K562 (cell line): Measurements from ENCODE around the gene IRF4. TPM values are rescaled to one million over a fixed set of nuclear protein-coding genes. Genes with fewer than 3 reads are reported as not detected.

Experiments used
- ATAC-seq: fragments of 200-7000 bp; cut with Tn5 transposase; 3 replicates; pipeline ENCODE4 v1.9.1; 2020; ENCODE audit warnings: moderate library complexity
- BruUV-seq: library from RNA; stranded (reverse); fragments of 400-500 nt; replicated peaks from 2 replicates; lab custom pipeline; 2021; lab: Mats Ljungman, UMichigan
- CTCF ChIA-PET: fragments of 300-600 bp; formaldehyde crosslinking; extraction: SDS; loops from one replicate; lab custom pipeline; 2021; ENCODE audit warnings: low intra/inter-chr PET ratio; lab: Yijun Ruan, JAX
- POLR2A ChIA-PET: fragments of 300-600, 350-650 bp; sonication (Branson Sonifier 250); formaldehyde crosslinking; extraction: SDS; loops from one replicate; lab custom pipeline; 2021; ENCODE audit warnings: antibody characterized with exemption, inconsistent platforms; lab: Yijun Ruan, JAX
- DNase-seq, 4 experiments: peaks; one replicate each; pipeline versions ENCODE4 v3.0.0 to v3.0.0-alpha.2; 2011 to 2018; ENCODE audit warnings: low spot score in 3 of 4, mixed read lengths in 3 of 4; ENCODE audit errors: extremely low read depth in 1 of 4
- FAIRE-seq: peaks from 2 replicates; lab custom pipeline; 2011; peaks lifted over from hg19 to GRCh38; lab: Jason Lieb, UNC
- H2AFZ ChIP-seq: 2 replicates; pipeline ENCODE4 v1.6.0; 2011; ENCODE audit warnings: low read depth, low read length, control low read depth, inconsistent platforms
- H3K27ac ChIP-seq: fragments of 200-600 bp; 3 replicates; pipeline ENCODE4 v1.8.0; 2011; ENCODE audit warnings: low read depth, mild to moderate bottlenecking, control low read depth, inconsistent platforms, low read length, moderate library complexity, mixed read lengths; ENCODE audit errors: extremely low read depth
- H3K27me3 ChIP-seq, 2 experiments: fragments of 300-600 bp in 1 of 2; 2 replicates in 1 of 2; 3 replicates in 1 of 2; pipeline versions ENCODE4 v1.6.0 to v1.8.0; 2011; ENCODE audit warnings: inconsistent platforms in 2 of 2, low read length in 2 of 2, mild to moderate bottlenecking in 1 of 2, mixed read lengths in 1 of 2, moderate library complexity in 1 of 2; ENCODE audit not compliant: control insufficient read depth in 2 of 2, insufficient read depth in 2 of 2
- H3K36me3 ChIP-seq: fragments of 300-600 bp; 3 replicates; pipeline ENCODE4 v1.8.0; 2011; ENCODE audit warnings: mild to moderate bottlenecking, low read length, inconsistent platforms; ENCODE audit not compliant: control insufficient read depth, insufficient read depth
- H3K4me1 ChIP-seq, 2 experiments: fragments of 200-600 bp in 1 of 2; replicated peaks in 1 of 2; 2 replicates in 1 of 2; 3 replicates in 1 of 2; pipeline versions ENCODE4 v1.5.1 to v1.8.0; 2011; ENCODE audit warnings: inconsistent platforms in 2 of 2, low read length in 2 of 2, mild to moderate bottlenecking in 1 of 2, mixed read lengths in 1 of 2, moderate library complexity in 1 of 2; ENCODE audit not compliant: control insufficient read depth in 2 of 2, insufficient read depth in 2 of 2
- H3K4me2 ChIP-seq: 2 replicates; pipeline ENCODE4 v1.6.1; 2011; ENCODE audit warnings: low read length, control low read depth, inconsistent platforms, mixed read lengths; ENCODE audit not compliant: insufficient read depth
- H3K4me3 ChIP-seq: fragments of 200-600 bp; sonication (generic), shearing (Covaris generic); 2 replicates; pipeline ENCODE4 v1.5.1; 2016; ENCODE audit warnings: control low read depth, inconsistent platforms
- H3K79me2 ChIP-seq: fragments of 200-600 bp; 3 replicates; pipeline ENCODE4 v1.8.0; 2011; ENCODE audit warnings: low read length, inconsistent platforms; ENCODE audit not compliant: control insufficient read depth, insufficient read depth
- H3K9ac ChIP-seq, 2 experiments: 2 replicates each; pipeline versions ENCODE4 v1.6.0 to v1.6.1; 2011; ENCODE audit warnings: low read depth in 2 of 2, low read length in 2 of 2, control low read depth in 1 of 2, inconsistent platforms in 1 of 2, mild to moderate bottlenecking in 1 of 2, mixed read lengths in 1 of 2; ENCODE audit not compliant: insufficient read depth in 1 of 2
- H3K9me1 ChIP-seq: one replicate; pipeline ENCODE4 v1.6.0; 2011; ENCODE audit warnings: inconsistent platforms, mild to moderate bottlenecking, low read length, moderate library complexity; ENCODE audit not compliant: control insufficient read depth, insufficient read depth
- H3K9me3 ChIP-seq: replicated peaks from 2 replicates; pipeline ENCODE4 v1.5.1; 2011; ENCODE audit warnings: low read depth, low read length, inconsistent platforms; ENCODE audit not compliant: control insufficient read depth, insufficient read depth
- H4K20me1 ChIP-seq: replicated peaks from 2 replicates; pipeline ENCODE4 v1.6.1; 2011; ENCODE audit warnings: low read length, inconsistent platforms, mixed read lengths; ENCODE audit not compliant: control insufficient read depth, insufficient read depth
- CBX1 ChIP-seq: sonication (generic); IDR thresholded peaks from 2 replicates; pipeline ENCODE4 v1.6.1; 2016; ENCODE audit warnings: antibody characterized with exemption, low read depth, mild to moderate bottlenecking
- CEBPG ChIP-seq, 3 experiments: fragments of 200-800 bp in 1 of 3; sonication (Bioruptor generic) in 1 of 3; sonication (generic) in 1 of 3; formaldehyde crosslinking in 1 of 3; IDR thresholded peaks in 2 of 3; conservative IDR thresholded peaks in 1 of 3; 2 replicates each; pipeline versions ENCODE4 v1.6.1 to v1.8.0; 2016 to 2022; ENCODE audit warnings: missing compliant biosample characterization in 2 of 3, missing genetic modification characterization in 2 of 3, mild to moderate bottlenecking in 1 of 3, missing genetic modification reagents in 1 of 3
- CREBBP ChIP-seq: IDR thresholded peaks from one replicate; pipeline ENCODE4 v1.6.1; 2012; ENCODE audit warnings: low read depth, mild to moderate bottlenecking, control low read depth, inconsistent platforms, low read length
- CTBP1 ChIP-seq: fragments of 450-650 bp; IDR thresholded peaks from 2 replicates; pipeline ENCODE4 v1.6.1; 2016; ENCODE audit warnings: borderline replicate concordance
- CUX1 ChIP-seq: fragments of 200-800 bp; sonication (Bioruptor generic); IDR thresholded peaks from 2 replicates; pipeline ENCODE4 v1.6.1; 2016; ENCODE audit warnings: missing genetic modification characterization, missing compliant biosample characterization
- ZNF407 ChIP-seq: fragments of 450-650 bp; IDR thresholded peaks from 2 replicates; pipeline ENCODE4 v1.6.1; 2016; ENCODE audit warnings: low read depth
- WGBS: fragments of 100-300 bp; shearing (Covaris generic); methylation state at CpG from one replicate; pipeline ENCODE4 v1.1.6; 2016; ENCODE audit warnings: low coverage, mixed read lengths; ENCODE audit not compliant: insufficient coverage; ENCODE audit errors: missing lambda C conversion rate; 5-methylcytosine and 5-hydroxymethylcytosine counted together
- in situ Hi-C: fragments of 300-500 bp; cut with MboI; formaldehyde crosslinking; loops from 4 replicates; pipeline ENCODE4 v1.15.0; 2018; ENCODE audit warnings: inconsistent platforms, mixed read lengths
- intact Hi-C: fragments of 100-400 bp; cut with micrococcal nuclease; formaldehyde crosslinking; loops from 2 replicates; pipeline ENCODE4 v1.14.2; 2022
- polyA plus RNA-seq, 8 experiments: library from polyadenylated mRNA; depleted of rRNA in 4 of 8; stranded (reverse) in 5 of 8; unstranded in 3 of 8; fragments of >200 nt; fragmentation: Nextera tagmentation in 2 of 8; fragmentation: Illumina TruSeq in 1 of 8; extraction: Ambion mirVana in 2 of 8; extraction: Trizol in 1 of 8; gene quantifications; 2 replicates each; pipeline versions ENCODE4 v1.2.1 to v1.2.3, GENCODE V29; 2011 to 2014; ENCODE audit warnings: inconsistent platforms in 1 of 8, missing spikeins in 1 of 8
- total RNA-seq, 7 experiments: library from RNA; depleted of rRNA in 6 of 7; stranded (reverse); fragments of >200 nt in 6 of 7; fragmentation: Illumina TruSeq in 2 of 7; extraction: Trizol in 2 of 7; gene quantifications; 2 replicates each; pipeline versions ENCODE4 v1.2.1 to v1.2.3, GENCODE V29; 2011 to 2021; ENCODE audit warnings: low replicate concordance in 1 of 7

Gene IRF4
- total and polyA plus RNA-seq, 9 of the 15 experiments (the other 6 are each of a cell fraction or from before 2014, with no cell fraction given), result 0.05 to 0.33 (median 0.09) TPM; not detected in 6

- Histone ChIP-seq H3K4me1 (peaks cover 0 to 7% of the 10 kb centered on the region in 2 experiments; a peak in 1 of 5 replicates), H3K4me3 (no peak overlapping the region), H3K9me3 (no peaks in the 10 kb centered on the region; the same call in 1 of the 2 replicates), H3K4me2 (no peak overlapping the region), H3K27ac (no peak overlapping the region), H3K79me2 (no peaks in the 10 kb centered on the region), H3K27me3 (peaks cover 44 to 69% of the 10 kb centered on the region in 2 experiments), H2AFZ (no peak overlapping the region), H3K9me1 (no peaks in the 10 kb centered on the region), H4K20me1 (no peaks in the 10 kb centered on the region; the same call in none of the 2 replicates), H3K36me3 (no peaks in the 10 kb centered on the region), H3K9ac (no peak overlapping the region)
- no peak for TF ChIP-seq CREBBP
- no peak for TF ChIP-seq ZNF407
- TF ChIP-seq CBX1, result no peak
- no peak for TF ChIP-seq CUX1 (CRISPR knock-in tag)
- no peak for TF ChIP-seq CTBP1
- no peak for TF ChIP-seq CEBPG (CRISPR knock-in tag; IDR thresholded peaks at IDR 0.05)
- TF ChIP-seq CEBPG (tag; conservative IDR thresholded peaks at IDR 0.05 in 1 of 2, IDR thresholded peaks at IDR 0.05 in 1 of 2), result no peak
- in situ Hi-C loops, result no loop called here
- intact Hi-C loops, result no loop called here
- POLR2A ChIA-PET, result no interaction called here
- FAIRE-seq (no peak), DNase-seq (no peak), ATAC-seq (no peak)
- BruUV-seq, result no TSS peak
- CTCF ChIA-PET, result no interaction called here
- WGBS, result under 1% methylated on average over 6 of the region's 6 CpGs
Measured at GRCh38 chr6:396126-396520, 4.6 kb downstream of the IRF4 start.
